Endometrium (tissue), 2 donors: ENCODE results near the gene PATZ1.

ENCODE experiments used
- FAIRE-seq: peaks from 2 replicates; lab custom pipeline; 2012; peaks lifted over from hg19 to GRCh38; lab: Jason Lieb, UNC
- donor health status: control.
- donor health status: control.

The PATZ1 gene

GRCh38 chr22:31282748-31283468 lies 63.2 kb downstream of the PATZ1 start:
- FAIRE-seq = no peak

- no peak for FAIRE-seq
Measured at GRCh38 chr22:31281733-31282132, 64.4 kb downstream of the PATZ1 start.

- no peak for FAIRE-seq
Measured at GRCh38 chr22:31279821-31280505, 66.2 kb downstream of the PATZ1 start.

- FAIRE-seq = no peak
Measured at GRCh38 chr22:31279327-31279669, 66.8 kb downstream of the PATZ1 start.

- FAIRE-seq = no peak
Measured at GRCh38 chr22:31278626-31279326, 67.4 kb downstream of the PATZ1 start.

- no peak for FAIRE-seq
Measured at GRCh38 chr22:31278151-31278621, 68.0 kb downstream of the PATZ1 start.

- no peak for FAIRE-seq
Measured at GRCh38 chr22:31277741-31278140, 68.4 kb downstream of the PATZ1 start.

GRCh38 chr22:31276426-31277167 lies 69.5 kb downstream of the PATZ1 start:
- no peak for FAIRE-seq
